HG02610 (cell line): ENCODE measurements around the gene NUP88.

ENCODE experiments used
- ATAC-seq: cut with Tn5 transposase; IDR thresholded peaks from one replicate; pipeline ENCODE4 v1.9.1; 2021; ENCODE audit warnings: mild to moderate bottlenecking, moderate library complexity; ENCODE audit not compliant: unreplicated experiment

Gene NUP88

GRCh38 chr17:5361426-5361825 lies 58.0 kb downstream of the NUP88 start:
- ATAC-seq: no peak

DNA sequence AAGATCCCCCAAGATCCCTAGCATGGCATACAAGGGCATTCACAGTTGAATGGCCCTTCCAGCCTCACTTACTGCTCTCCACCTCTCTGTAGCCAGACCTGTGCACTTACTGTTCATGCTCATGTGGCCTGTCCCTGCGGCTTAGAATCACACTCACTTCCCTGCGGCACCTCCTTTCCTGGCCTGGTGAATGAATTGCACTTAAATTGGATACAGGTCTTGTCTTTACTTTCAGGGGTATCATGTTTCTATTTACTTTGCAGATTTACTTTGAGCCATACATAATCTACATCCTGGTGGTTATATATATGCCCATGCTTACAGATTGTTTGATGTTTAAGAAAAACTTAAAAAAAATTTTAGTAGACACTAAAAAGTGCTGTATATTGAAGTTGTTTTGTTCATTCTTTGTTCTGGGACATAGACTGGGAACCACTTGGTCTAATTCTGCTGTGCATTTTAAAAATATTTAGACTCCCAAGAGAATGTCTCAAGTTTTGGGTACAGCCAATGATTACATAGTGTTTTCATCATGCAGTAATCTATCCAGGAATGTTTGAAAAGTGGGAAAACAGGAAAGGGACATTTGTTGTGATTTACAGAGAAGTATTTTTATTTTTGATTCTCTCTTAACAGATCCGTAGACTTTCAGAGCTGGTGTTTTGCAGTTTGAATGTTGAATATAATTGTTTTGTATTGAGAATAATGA lies 63.9 kb downstream of the NUP88 start:
- ATAC-seq: no peak

- no peak for ATAC-seq
These were observed 64.5 kb downstream of the NUP88 start for GRCh38 chr17:5354886-5355415.

DNA sequence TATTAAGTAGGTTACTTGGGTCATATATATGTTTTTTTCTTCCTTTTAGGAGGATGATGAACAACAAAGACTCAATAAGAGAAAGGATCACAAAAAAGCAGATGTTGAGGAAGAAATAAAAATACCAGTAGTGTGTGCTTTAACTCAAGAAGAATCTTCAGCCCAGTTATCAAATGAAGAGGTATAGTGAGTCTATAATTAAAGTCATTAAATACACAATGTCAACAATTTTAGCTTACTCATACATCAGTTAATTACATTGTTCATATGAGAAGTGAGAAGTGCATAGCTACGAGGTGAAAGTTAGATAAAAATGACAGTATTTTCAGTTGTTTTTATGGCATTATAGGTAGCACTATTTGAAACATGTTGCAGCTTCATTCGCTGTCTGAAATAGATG lies 65.2 kb downstream of the NUP88 start:
- no peak for ATAC-seq

- no peak for ATAC-seq
These were observed 66.7 kb downstream of the NUP88 start for GRCh38 chr17:5352681-5353289.

GRCh38 chr17:5344914-5345313 lies 74.5 kb downstream of the NUP88 start:
- no peak for ATAC-seq
